HG02840 (cell line): ENCODE measurements around the gene CAMTA1.
"Not testable (repeated sequence)": the region's sequence is repeated elsewhere in the genome, so short reads cannot be mapped to it uniquely, and the experiment has no call there.

Source experiments
- ATAC-seq: cut with Tn5 transposase; IDR thresholded peaks from one replicate; pipeline ENCODE4 v1.9.1; 2021; ENCODE audit warnings: mild to moderate bottlenecking, moderate library complexity, moderate number of reproducible peaks; ENCODE audit not compliant: unreplicated experiment, low FRiP score

Gene CAMTA1

DNA sequence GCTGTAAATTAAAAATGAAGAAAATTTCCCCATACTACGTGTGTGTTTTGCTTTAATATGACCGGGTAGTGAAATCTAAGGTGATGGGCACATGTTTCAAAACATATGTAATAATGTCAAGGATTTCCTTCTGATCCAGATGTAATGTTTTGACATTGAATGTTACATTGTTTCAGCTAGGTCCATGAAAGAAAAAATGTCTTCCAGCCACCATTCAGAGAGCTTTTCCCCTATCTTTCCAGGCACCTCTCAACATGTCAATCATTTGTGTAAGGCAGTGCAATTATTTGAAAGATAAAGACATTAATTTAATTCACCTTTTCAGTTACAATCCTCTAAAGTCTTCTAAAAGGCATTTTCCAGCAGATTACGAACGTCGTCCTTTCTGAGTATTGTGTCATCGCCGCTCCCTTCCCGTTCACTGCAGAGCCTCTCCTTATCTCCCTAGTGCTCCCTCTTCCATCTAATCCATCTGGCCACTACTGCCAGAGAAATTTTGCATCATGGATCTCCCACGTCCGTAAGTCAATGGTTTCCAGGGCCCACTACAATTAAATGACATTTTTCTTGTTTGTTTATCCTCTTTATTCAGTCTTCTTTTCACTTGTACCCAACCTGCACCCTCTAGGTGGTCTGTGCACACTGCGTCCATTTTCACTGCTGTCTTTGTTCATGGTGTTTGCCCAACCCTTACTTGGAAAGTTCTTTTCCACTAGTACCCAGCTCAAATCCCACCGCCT lies 984.6 kb downstream of the CAMTA1 start:
- no peak for ATAC-seq

DNA sequence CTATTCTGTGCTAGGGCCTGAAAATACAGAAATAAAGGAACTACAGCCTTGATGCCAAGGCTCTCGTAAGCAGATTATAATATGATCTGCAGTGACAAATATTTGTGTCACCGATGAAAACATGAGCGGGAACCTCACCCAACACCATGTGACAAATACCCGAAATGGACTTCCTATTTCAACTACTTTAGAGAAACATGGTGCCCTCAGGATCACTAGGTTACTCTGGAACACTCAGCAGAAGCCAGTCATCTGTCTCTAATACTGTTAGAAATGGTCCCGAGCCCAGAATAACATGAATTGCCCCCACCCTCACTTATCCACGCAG lies 985.4 kb downstream of the CAMTA1 start:
- no peak for ATAC-seq

DNA sequence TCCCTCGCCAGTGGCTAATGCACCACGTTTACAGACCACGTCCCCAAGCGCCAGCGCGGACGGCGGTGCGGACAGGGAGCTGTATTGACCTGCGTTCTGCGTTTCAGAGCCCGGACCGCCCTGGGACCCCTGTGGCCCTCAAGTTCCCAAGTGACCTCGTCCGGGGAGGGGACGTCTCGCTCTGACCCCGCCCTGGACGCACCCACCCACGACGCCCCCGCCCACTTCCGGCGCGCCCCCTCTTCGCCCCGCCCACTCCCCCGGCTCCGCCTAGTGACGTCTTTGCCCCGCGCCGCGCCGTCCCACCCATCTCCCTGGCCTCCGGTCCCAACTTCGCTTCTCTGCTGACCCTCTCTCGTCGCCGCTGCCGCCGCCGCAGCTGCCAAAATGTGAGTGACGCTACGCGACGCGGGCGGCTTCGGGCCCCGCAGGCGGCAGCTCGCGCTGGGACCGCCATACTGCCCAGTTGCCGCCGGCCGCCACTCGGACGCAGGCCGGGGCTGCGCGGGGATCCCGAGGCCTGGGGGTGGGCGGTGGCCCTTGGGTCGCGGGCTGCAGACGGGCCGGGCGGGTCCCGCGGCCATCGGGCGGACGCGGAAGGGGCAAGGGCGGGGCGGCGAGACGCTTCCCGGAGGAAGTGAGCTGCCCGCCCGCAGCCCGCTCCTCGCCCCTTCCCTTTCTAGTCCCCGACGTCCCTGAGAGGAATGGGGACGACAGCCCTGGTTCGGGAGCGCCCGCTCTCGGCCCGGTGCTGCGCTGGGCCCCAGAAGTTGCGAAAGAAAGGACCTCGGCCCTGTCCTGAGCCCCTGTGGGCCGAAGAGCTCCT lies 986.0 kb downstream of the CAMTA1 start, which contains the start of gene VAMP3:
VAMP3 (plus strand) TSS at position 300 of the 826 bp plus-strand sequence; CDS start at position 388, 88 bp downstream.
- peak; percentile 86 for ATAC-seq

DNA sequence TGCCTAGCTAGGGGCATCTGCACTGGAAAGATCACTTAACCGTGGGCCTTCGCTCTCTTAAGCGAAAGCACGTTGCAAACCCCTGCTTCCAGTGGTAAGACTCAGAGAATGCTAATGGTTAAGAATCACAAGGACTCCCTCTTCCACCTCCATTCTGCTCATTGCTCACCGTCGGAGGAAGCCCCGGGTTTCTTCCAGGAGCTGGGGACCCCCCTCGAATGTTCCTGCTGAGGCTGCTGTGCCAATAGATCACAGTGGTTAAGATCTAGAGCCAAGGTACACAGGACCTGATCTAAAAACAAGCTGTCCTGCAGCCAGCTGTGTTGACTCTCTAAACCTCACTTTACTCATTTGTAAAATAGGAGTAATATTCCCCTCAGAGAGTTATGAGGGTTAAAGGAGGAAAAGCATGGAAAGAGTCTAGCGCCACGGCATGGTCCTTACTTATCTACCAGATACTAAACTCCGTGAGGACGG lies 986.6 kb downstream of the CAMTA1 start:
- ATAC-seq: no peak

DNA sequence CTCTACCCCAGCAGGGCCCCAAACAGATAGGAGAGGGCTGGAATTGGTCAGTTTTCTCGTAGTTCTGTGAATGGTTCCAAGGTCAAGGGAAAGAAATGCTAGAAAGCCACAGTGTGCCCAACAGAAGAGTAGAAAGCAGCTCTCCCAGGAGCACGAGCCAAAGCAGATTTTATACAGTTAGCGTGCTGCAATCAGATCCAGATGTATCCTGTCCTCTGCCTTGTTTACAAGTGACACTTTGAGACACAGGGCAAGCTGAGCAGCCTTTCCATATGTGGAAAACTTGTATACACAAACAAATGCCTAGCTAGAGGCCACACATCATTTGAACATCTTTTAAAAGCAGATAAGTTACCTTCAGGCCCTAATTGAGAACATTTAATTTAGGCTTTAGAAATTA lies 992.3 kb downstream of the CAMTA1 start:
- no peak for ATAC-seq

DNA sequence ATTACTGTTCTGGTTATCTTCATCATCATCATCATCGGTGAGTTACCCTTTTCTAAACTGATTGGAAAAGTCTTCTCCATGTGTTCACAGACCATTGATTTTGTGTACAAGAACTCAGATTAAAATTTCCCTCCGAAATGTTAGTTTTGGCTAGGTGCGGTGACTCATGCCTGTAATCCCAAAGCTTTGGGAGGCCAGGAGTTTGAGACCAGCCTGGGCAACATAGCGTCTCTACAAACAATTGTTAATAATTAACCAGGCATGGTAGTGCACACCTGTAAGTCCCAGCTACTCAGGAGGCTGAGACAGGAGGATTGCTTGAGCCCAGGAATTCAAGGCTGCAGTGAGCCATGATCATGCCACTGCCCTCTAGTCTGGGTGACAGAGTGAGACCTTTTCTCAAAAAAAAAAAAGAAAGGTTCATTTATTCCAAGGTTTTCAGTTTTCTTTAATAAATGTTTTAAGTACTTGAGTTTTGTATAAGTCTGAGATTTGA lies 992.9 kb downstream of the CAMTA1 start:
- ATAC-seq: no peak

DNA sequence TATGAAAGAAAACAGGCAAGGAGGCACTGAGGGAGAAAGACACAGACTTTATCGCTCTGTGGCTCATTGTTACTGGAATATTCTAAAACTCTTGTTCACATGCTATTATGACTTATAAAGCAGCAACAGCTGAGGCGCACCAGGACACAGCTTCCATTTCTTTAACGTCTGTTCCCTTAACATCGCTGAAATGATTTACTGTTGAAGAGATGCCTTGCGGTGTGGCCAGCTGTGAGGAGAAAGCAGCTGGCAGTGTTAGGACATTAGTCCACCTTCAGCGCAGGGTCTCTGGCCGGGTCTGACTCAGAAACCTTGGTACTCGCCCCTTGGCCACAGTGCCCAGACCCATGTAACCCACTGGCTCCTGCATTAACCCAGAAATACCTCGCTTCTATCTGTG lies 995.7 kb downstream of the CAMTA1 start:
- ATAC-seq: no peak

DNA sequence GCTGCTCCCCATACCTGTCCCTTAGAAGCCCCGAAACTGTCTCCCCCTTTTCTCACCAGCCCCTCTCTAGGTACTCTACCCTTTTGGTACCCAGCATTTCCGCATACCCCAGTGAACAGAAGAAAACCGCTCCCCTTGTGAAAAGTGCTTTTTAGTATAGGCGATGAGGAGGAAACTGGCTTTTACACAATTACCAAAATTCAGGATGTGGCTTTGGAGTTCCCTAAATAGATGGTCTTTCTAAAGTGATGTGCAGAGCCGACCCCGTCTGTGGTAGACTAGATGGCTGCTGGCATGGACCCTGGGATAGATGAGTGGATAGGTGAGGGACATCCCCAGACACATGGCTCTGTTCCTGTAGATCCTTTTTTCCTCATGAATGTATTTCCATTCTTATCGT lies 996.2 kb downstream of the CAMTA1 start:
- no peak for ATAC-seq

DNA sequence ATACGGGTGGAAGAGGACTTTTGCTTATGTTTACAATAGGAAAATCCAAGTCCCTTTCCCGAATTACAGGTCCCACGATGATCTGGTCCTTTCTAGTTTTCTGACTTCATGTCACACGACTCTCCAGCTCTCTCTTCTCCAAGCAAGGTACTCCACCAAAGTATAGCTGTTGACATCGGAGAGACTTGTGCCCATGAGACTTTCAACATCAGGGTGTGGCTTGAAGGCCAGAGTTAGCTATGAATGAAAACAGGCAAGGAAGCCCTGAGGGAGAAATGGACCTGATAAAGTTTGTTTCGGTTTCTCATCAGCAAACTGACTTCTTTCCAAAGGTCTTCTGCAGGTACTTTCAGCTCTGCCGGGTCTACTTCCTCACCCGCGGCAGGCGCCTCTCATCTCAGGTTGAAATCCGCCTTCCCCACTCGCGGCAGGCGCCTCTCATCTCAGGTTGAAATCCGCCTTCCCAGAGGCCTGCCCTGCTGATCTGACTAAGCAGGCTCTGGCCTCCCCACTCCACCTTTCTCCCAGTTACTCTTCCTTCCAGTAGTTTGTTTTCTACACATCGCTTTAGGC lies 996.8 kb downstream of the CAMTA1 start:
- no peak for ATAC-seq

DNA sequence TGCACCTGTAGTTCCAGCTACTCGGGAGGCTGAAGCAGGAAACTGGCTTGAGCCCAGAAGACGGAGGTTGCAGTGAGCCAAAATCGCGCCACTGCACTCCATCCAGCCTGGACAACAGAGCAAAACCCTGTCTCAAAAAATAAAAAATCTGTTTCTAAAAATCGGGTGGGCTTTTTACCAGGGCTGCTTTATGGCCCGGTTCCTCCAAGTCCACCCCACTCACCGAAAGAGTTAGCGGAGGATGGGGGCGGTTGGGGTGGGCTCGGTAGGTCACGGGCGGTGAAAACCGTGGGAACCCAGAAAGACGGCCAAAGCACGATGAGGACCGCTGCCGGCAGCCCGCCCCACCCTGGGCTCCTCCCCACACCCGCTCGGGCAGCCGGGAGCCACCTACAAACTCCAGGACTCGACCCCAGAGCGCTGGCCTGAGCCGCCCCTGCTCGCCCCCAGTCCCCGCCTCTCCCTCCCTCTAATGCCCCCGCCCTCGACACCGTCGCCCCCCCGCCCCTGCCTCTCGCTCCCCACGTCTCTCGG lies 998.0 kb downstream of the CAMTA1 start:
- no peak for ATAC-seq

DNA sequence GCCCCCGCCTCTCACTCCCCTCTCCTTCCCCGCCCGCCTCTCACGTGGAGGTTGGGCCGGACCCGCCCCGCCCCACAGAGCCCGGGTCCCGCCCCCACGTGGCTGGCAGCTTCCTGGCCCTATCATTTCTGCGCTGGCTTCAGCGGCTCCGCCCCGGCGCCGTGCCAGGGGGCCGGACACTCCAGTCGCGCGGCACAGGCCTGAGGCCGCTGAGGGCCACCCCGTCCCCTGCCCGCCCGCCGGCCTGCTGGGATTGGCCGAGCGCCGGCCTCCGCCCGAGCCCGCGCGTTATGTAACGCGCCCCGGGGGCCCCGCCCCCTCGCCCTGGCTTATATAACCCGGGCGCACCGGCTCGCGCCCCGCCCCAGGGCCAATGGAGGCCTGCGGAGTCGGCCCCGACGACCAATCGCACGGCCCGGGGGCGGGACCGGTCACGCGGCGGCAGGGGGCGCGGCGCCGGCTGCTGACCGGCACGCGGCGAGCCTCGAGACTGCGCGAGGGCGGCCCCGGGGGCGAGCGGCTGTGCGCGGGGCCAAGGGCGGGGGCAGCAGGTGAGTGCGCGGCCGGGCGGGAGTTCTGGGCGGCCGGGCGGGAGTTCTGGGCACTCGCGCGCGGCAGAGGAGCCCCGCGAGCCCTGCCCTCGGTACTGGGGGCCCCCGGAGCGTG lies 998.7 kb downstream of the CAMTA1 start, which contains the start of gene PER3:
PER3 (plus strand) TSS at position 466 of the 666 bp plus-strand sequence. CDS start 587 bp downstream, outside the sequence.
- peak; percentile 92 for ATAC-seq

DNA sequence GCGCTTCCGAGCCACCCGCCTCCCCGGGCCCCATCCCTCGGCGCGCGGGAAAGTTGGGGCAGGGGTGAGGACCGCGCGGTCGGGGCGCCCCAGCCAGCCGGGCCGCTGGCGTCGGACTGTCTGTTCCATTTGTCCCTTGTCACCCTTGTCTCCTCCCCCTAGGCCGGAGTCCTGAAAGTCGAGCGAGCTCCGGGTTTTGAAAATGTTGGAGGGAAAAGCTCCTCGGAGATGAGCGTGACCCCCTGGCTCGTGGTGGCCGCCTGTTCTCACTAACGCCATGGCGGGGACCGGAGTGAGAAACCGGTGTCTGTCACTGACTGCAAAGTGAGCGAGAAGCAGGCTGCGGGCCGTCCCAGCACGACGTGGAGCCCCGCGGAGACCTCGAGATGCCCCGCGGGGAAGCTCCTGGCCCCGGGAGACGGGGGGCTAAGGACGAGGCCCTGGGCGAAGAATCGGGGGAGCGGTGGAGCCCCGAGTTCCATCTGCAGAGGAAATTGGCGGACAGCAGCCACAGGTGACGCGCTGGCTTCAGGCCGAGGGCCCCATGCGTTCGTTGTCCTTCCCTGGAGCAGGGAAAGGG lies 999.3 kb downstream of the CAMTA1 start:
- ATAC-seq: no peak

DNA sequence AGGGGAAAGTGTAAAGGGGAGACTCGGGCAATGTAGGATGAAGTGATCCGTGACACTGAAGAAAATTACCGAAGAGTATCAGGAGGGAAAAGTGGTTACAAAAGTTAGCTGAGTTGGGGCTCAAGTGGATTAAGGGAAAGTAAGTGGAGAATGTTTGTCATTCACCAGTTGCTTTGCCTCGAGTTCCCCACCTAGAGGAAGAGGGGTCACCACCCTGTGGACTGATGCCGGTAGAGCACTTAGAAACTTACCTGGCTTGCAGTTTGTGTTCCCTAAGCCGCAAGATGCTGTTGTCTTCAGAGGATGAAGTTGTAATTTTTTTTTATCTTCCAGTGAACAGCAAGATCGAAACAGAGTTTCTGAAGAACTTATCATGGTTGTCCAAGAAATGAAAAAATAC lies 999.9 kb downstream of the CAMTA1 start:
- ATAC-seq: no peak

DNA sequence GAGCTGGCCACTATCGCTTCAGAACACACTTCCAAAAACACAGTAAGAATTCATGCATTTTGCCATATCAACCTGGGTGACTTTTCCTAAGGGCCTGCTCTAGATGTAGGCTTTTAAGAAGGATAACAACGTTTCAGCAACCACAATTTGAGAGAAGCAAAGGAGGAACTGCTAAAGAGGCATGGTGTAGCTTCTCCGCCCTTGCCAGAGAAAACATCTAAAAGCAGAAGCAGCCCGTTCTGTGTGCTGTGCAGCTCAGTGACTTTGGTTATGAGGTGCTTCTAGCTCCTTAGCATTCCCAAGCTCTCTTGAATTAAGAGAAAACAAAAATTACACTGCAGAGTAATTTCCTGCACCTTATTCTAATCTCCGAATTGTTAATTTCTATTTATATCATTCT lies 1001.5 kb downstream of the CAMTA1 start:
- ATAC-seq: no peak

DNA sequence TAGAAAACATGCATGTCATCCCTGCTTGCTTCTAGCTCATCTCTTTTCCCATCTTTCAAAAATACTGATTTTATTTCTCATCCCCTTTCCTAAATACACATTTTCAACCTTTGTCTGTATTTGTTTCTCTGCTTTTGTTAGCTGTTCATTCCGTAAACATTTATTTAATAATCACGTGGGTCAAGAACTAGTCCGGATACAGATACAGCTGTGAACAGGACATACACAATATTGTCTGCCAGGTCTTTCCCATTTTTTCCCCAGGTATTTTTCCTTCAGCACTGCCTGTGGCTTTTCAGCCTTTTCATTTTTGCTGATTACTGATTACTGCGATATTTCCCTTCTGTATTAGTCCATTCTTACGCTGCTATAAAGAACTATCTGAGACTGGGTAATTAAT lies 1004.6 kb downstream of the CAMTA1 start:
- ATAC-seq: no peak

DNA sequence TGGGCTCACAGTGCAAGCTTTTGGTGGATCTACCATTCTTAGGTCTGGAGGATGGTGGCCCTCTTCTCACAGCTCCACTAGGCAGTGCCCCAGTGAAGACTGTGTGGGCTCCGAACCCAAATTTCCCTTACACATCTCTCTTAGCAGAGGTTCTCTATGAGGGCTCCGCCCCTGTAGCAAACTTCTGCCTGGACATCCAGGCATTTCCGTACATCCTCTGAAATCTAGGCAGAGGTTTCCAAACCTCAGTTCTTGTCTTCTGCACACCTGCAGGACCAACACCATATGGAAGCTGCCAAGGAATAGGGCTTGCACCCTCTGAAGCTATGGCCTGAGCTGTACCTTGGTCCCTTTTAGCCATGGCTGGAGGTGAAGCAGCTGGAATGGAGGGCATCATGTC lies 1005.8 kb downstream of the CAMTA1 start:
- not testable (repeated sequence) for ATAC-seq

DNA sequence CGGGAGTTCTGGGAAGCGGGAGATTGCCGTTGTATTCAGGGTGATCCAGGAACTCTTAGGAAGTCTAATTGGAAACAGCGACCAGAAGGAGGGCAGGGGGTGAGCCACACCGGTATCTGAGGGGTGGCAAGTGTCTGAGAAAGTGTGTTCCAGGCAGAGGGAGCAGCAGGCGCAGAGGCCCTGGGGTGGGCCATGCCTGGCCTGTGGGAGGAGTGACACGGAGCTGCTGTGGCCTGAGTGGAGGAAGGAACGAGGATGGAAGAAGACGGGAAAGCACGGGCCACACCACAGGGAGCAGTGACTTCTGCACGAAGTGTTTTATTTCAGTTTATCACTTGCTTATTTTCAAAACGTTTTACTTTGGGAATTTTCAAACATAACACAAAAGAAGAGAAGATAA lies 1010.2 kb downstream of the CAMTA1 start:
- no peak for ATAC-seq

DNA sequence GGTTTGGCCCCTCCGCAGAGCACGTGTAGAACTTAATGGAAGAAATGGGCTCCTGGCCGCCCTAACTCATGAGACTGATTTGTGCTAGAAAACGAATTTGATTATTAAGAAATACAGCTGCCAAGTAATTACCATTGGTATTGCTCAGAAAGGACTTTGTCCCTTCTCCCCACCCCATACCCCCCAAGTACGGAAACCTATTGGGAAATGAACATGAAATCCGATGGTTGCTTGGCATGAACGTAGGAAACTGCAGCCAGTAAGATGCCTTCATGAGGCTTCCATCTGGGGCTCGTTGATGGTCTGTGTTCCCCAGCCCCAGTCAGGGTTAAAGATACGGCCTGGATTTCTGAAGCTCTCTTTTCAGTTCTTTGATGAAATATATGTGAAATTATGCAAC lies 1020.2 kb downstream of the CAMTA1 start:
- no peak for ATAC-seq

DNA sequence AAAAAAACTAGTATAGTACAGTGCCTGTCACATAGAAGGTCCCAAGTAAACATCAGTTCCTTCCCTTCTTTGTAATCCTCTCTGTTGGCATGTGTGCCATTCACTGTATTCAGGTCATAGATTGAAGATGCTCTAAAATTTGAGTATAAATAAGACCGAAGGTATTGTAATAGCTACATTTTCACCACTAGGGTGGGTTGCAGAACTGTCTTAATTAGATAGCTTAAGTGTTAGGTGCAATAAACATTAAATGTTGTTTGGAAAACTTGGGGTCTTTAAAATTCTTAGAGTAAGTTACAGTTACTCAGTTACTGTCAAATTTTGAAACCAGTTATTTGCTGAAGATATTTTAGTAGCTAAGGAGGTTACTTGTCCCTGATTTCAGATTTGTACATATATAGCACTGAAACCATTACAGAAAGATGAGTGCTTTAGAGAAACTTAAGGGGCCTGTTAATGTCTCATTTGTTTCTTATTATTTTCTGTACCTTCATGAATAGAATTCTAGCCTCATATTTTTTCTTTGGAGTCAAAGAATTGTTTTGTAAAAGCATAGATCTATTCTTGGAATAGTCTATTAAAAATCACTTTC lies 1023.1 kb downstream of the CAMTA1 start:
- no peak for ATAC-seq

DNA sequence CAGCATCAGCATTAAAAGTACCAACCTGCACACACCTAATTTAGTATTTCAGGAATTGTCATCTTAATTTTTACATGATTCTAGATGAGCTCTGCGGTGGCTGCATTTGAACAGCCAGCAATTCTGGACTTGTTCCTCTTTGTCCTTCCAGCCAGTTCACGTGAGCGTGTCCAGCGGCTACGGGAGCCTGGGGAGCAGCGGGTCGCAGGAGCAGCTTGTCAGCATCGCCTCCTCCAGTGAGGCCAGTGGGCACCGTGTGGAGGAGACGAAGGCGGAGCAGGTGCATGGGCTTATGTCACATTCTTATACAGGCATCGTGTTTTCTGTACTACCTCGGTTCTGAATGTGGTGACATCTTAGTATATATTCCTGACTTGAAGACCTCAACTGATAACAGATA lies 1024.5 kb downstream of the CAMTA1 start:
- no peak for ATAC-seq
